ENCODE measurements around the gene CFH.
"Not testable (repeated sequence)": the region's sequence is repeated elsewhere in the genome, so short reads cannot be mapped to it uniquely, and the experiment has no call there.

Gene CFH

GRCh38 chr1:196651637-196652215 lies at the start of gene CFH:
Gene CFH (plus strand): TSS chr1:196652043. CDS start chr1:196652118, 75 bp downstream.
- DNase-seq, result no peak

GRCh38 chr1:196603651-196604050 lies 48.2 kb upstream of the CFH start:
- no peak for DNase-seq

- no peak for DNase-seq
These were observed 43.9 kb upstream of the CFH start for GRCh38 chr1:196607981-196608380.

DNA sequence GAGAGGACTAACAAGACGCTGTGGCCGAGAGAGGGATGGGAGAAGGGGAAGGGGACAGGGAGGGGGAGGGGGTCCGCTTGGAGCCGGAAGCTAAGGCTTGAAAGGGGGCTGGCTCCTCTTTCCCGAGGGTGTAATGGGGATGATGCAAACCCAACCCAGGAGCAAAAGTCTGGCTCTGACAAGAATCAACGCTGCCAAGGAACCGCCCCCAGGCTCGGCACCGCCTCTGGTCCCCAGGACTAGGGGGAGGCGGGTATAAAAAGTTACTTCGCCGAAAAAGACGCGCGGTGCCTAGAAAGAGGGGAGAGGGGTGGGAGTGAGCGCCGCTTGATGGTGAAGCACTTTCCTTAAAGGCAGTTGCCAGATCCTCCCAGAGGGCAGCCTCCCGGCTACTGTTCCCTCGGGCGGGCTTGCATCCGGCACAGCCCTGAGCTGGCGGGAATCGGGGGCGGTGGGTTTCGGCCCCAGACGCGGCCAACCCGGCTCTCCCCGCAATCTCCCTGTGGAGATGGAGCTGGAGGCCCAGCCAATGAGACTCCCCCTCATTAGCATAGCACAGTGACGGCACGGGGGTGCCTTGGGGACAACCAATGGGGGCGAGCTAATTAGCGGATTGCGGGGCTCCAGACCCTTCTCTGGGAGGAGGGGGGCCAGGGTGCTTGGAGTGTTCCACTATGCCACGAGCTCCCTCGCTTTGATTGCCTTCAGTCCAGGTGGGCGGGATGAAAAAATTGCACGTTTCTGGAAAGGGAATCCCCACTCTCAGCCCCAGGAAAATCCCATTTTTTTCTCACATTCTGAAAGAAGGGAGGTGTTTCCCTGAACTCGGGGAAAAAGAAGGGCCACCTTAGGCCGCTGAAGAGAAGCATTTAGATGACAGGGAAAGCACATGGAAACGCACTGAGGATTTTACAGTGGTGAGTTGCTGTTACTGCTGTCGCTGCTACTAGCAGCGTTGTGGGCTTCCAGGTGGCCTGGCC lies 43.2 kb upstream of the CFH start, which contains the start of gene KCNT2:
Gene KCNT2 (minus strand): TSS at position 51 of the 980 bp plus-strand sequence. CDS start 131 bp downstream, outside the sequence.
- DNase-seq, result peak; percentile 81

GRCh38 chr1:196609370-196609737 lies 42.5 kb upstream of the CFH start:
- DNase-seq, result no peak

DNA sequence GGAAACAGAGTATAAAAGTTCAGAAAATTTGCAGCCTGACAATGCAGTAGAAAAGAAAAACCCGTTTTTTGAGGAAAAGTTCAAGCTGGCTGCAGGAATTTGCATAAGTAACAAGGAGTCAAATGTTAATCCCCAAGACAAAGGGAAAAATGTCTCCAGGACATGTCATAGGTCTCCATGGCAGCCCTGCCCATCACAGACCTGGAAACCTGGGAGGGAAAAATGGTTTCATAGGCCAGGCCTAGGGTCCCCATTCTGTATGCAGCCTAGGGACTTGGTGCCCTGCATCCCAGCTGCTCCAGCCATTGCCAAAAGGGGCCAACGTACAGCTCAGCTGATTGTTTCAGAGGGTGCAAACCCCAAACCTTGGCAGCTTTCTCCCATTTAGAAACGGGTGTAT lies 40.0 kb upstream of the CFH start:
- DNase-seq, result no peak

DNA sequence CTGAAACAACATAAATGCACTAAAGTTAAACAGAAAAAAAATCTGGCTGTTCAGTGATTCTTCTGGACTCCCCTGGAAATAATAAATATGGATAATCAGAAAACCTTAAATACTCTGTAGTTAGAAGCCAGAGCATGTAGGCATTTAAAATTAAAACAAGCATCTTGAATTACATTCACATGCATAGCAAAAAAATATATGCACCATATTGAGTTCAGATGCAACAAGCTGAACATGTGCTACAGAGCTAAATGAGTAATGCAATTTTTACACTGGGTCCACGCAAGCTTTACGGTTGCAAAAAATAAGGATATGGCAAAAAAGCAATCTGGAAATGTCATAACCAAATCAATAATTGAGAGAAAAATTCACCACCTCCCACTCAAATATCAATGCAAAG lies 32.1 kb upstream of the CFH start:
- no peak for DNase-seq

DNA sequence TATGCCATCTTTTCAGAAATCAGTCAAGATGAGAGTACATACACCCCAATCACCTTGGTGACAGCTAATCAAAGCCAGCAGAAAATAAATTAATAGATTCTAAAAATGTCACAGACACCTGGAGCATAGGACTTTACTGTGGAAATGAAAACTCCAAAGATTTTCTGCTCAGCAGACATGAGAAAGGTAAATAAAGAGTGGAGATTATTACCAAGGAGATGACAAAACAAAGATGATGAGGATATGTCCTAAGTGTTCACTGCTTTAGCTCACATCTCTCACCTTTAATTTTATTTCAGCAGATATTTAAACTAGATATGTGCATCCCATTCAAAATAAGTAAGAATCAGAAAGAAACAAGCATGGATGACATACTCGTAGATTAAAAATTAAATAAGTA lies 28.8 kb upstream of the CFH start:
- no peak for DNase-seq

- no peak for DNase-seq
These were observed 23.0 kb upstream of the CFH start for GRCh38 chr1:196628838-196629237.

- no peak for DNase-seq
These were observed 14.2 kb upstream of the CFH start for GRCh38 chr1:196637606-196638005.

- no peak for DNase-seq
These were observed 13.4 kb upstream of the CFH start for GRCh38 chr1:196638466-196638865.

GRCh38 chr1:196639291-196639690 lies 12.6 kb upstream of the CFH start:
- DNase-seq, result not testable (repeated sequence)

GRCh38 chr1:196640976-196641375 lies 10.9 kb upstream of the CFH start:
- DNase-seq, result no peak

DNA sequence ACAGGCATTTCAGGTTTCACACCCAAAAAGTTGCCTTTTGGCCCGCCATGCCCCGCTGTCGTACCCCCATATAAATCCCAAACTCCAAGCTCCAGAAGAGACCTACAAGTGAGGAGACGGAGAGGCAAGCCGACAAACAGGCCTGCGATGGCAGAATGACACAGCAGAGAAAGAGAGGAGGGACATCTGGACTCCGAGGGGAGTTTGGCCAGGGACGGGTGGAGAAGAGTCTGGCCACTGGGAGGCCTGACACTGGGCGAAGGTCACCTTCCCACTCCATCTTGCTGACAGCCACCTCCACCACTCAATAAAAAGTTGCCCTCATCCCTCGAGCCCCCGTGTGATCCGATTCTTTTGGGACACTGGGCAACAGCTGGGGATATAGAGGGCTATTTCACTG lies 1.9 kb upstream of the CFH start:
- DNase-seq, result no peak

- no peak for DNase-seq
These were observed 1.4 kb upstream of the CFH start for GRCh38 chr1:196650403-196650802.

DNA sequence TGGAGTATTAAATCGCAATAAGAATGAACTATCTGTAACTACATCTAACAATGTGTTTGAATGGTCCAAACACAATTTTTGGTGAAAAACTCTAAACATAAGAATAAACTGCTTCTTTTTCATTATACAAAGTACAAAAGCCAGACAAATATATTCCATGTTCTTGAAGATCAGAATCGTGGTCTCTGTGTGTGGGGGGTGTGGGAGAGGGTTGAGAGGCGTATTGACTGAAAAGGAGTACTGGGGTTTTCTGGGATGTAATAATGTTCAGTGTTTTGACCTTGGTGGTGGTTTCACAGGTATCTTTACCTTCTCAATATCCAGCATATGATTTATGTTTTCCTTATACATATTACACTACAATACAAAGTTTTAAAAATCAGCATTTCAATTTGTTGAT lies 764 bp upstream of the CFH start:
- no peak for DNase-seq

DNA sequence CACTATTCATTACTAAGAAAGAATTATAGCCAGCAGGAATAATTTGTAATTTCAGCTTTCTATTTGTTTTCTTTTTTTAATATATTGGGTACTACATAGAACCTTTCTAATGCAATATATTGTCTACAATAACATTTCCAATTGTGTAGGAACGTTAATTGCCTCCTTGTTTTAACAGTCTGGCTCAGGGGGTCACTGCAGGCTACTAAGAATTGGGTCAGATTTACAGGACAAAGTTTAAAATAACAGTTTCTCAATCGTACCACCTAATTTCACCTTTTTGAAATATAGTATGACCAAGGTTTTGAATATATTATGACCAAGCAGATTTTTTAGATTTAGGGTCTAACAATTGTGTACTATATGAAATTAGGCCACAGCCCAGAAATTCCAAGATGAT lies 2.4 kb downstream of the CFH start:
- no peak for DNase-seq

GRCh38 chr1:196655071-196655470 lies 3.2 kb downstream of the CFH start:
- no peak for DNase-seq

GRCh38 chr1:196655494-196655893 lies 3.7 kb downstream of the CFH start:
- no peak for DNase-seq

- no peak for DNase-seq
These were observed 7.6 kb downstream of the CFH start for GRCh38 chr1:196659471-196659870.

DNA sequence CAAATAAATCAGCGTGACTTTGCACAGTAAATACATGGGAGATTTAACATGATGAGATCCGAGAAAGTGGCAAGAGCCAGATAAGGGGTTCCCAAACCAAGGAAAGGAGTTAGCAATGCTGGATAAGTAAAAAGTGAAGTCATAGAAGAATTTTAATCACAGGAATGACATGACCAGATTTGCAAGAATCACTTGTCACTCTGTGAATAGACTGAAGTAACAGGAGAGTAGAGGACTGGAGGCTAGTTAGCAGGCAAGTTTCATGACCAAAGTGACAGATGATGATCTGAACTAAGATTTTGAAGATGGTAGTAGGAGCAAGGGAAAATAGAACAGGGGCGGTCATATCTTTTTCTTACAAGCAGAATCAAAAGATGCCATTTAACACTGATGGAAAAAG lies 8.4 kb downstream of the CFH start:
- no peak for DNase-seq

- DNase-seq, result no peak
These were observed 9.0 kb downstream of the CFH start for GRCh38 chr1:196660852-196661251.

DNA sequence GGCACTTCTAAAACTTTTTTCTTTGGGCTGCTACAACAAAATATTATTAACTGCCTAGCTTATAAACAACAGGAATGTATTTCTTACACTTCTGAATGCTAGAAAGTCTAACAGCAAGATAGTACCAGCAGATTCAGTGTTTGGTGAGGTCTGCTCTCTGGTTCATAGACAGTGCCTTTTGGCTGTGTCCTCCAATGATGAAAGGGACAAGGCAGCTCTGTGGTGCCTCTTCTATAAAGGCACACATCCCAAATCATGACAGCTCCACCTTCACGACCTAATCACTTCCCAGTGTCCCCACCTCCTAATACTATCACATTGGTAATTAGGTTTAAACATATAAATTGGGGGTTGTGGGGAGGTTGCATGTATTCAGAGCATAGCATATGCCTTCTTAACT lies 9.5 kb downstream of the CFH start:
- DNase-seq, result no peak

GRCh38 chr1:196667131-196667530 lies 15.3 kb downstream of the CFH start:
- no peak for DNase-seq

Data from NCI-H524 treated with DMSO at 0.1 percent for 48 hours (cell line).